PC-9 (cell line): ENCODE data around the gene DIDO1. TPM values are rescaled to one million over a fixed set of nuclear protein-coding genes. Genes with fewer than 3 reads are reported as not detected.
"Not testable (repeated sequence)": the region's sequence is repeated elsewhere in the genome, so short reads cannot be mapped to it uniquely, and the experiment has no call there.

Experiments used
- BruUV-seq: library from RNA; stranded (reverse); fragments of 400-500 nt; replicated peaks from 2 replicates; lab custom pipeline; 2021; lab: Mats Ljungman, UMichigan
- CTCF ChIA-PET: fragments of 300-600 bp; sonication (Branson Sonifier 250); formaldehyde crosslinking; loops from one replicate; lab custom pipeline; 2022; ENCODE audit warnings: antibody characterized with exemption; lab: Charles Lee
- POLR2A ChIA-PET: fragments of 300-600 bp; sonication (Branson Sonifier 250); formaldehyde crosslinking; loops from one replicate; lab custom pipeline; 2022; ENCODE audit warnings: antibody characterized with exemption; ENCODE audit not compliant: unreplicated experiment; lab: Charles Lee
- DNase-seq, 2 experiments: peaks; one replicate each; pipeline versions ENCODE4 v3.0.0 to v3.0.0-alpha.2; 2015 to 2022; ENCODE audit warnings: mixed read lengths in 1 of 2
- H2AFZ ChIP-seq: fragments of 200-600 bp; sonication (generic); 2 replicates; pipeline ENCODE4 v1.8.1; 2017; ENCODE audit warnings: antibody characterized with exemption
- H3F3A ChIP-seq: fragments of 200-600 bp; sonication (generic); 2 replicates; pipeline ENCODE4 v1.8.1; 2017; ENCODE audit warnings: antibody characterized with exemption, mild to moderate bottlenecking, low read depth; ENCODE audit not compliant: insufficient read depth
- H3K27ac ChIP-seq: fragments of 200-600 bp; sonication (generic); 2 replicates; pipeline ENCODE4 v1.6.1; 2016; ENCODE audit warnings: mixed run types
- H3K27me3 ChIP-seq: fragments of 200-600 bp; sonication (generic); 2 replicates; pipeline ENCODE4 v1.6.1; 2016; ENCODE audit warnings: low read depth, mixed run types; ENCODE audit not compliant: insufficient read depth
- H3K36me3 ChIP-seq: fragments of 200-600 bp; sonication (generic); 2 replicates; pipeline ENCODE4 v1.6.1; 2016; ENCODE audit warnings: low read depth, mixed run types
- H3K4me1 ChIP-seq: fragments of 200-600 bp; sonication (generic); replicated peaks from 2 replicates; pipeline ENCODE4 v1.6.1; 2016; ENCODE audit warnings: mixed run types; ENCODE audit not compliant: insufficient read depth
- H3K4me2 ChIP-seq: fragments of 200-600 bp; sonication (generic); 2 replicates; pipeline ENCODE4 v1.6.1; 2017; ENCODE audit warnings: mixed run types
- H3K4me3 ChIP-seq: fragments of 200-600 bp; sonication (generic); 2 replicates; pipeline ENCODE4 v1.6.1; 2016; ENCODE audit warnings: mixed run types
- H3K79me2 ChIP-seq: fragments of 200-600 bp; sonication (generic); 2 replicates; pipeline ENCODE4 v1.6.1; 2017; ENCODE audit warnings: low read depth, mixed run types
- H3K9me2 ChIP-seq: fragments of 200-600 bp; sonication (generic); 2 replicates; pipeline ENCODE4 v1.8.1; 2017; ENCODE audit warnings: mild to moderate bottlenecking; ENCODE audit not compliant: insufficient read depth
- H3K9me3 ChIP-seq: fragments of 200-600 bp; sonication (generic); 2 replicates; pipeline ENCODE4 v1.8.1; 2016; ENCODE audit warnings: low read depth; ENCODE audit not compliant: insufficient read depth
- H4K20me1 ChIP-seq: fragments of 200-600 bp; sonication (generic); 2 replicates; pipeline ENCODE4 v1.8.1; 2017; ENCODE audit not compliant: insufficient read depth
- CTCF ChIP-seq: fragments of 200-600 bp; sonication (generic); conservative IDR thresholded peaks from 2 replicates; pipeline ENCODE4 v1.6.1; 2017; ENCODE audit warnings: mixed run types, antibody characterized with exemption, mild to moderate bottlenecking, moderate library complexity
- EZH2 ChIP-seq: fragments of 200-600 bp; sonication (generic); IDR thresholded peaks from 2 replicates; pipeline ENCODE4 v1.8.0; 2017; ENCODE audit warnings: antibody characterized with exemption, low read depth
- intact Hi-C: fragments of 100-400 bp; cut with micrococcal nuclease; formaldehyde crosslinking; loops from one replicate; pipeline ENCODE4 v1.10.0; 2022; ENCODE audit not compliant: unreplicated experiment
- total RNA-seq: library from RNA; stranded (reverse); gene quantifications from 2 replicates; pipeline ENCODE4 v1.2.3, GENCODE V29; 2021

Gene DIDO1
- total RNA-seq, 1 experiment from 2014 or later, result 61.4 TPM

GRCh38 chr20:62924442-62925075, 1.7 kb downstream of the DIDO1 start:
- Histone ChIP-seq H3K4me3 (peak overlapping the region; percentile 75), H2AFZ (no peak overlapping the region), H3K27ac (peak overlapping the region; percentile 81), H3K79me2 (peaks cover 95% of the 10 kb centered on the region), H3K9me2 (no peaks in the 10 kb centered on the region), H3K4me2 (peak overlapping the region; percentile 96), H3K27me3 (no peaks in the 10 kb centered on the region), H3K9me3 (no peaks in the 10 kb centered on the region), H3F3A (peaks cover 30% of the 10 kb centered on the region), H3K4me1 (peaks cover 35% of the 10 kb centered on the region), H4K20me1 (peaks cover 58% of the 10 kb centered on the region), H3K36me3 (no peaks in the 10 kb centered on the region)
- no peak for TF ChIP-seq CTCF
- TF ChIP-seq EZH2, result no peak
- TSS peak; percentile 32 for BruUV-seq
- DNase-seq, result peak in 1 of 2 experiments; percentile 45
- CTCF ChIA-PET, result no interaction called here
- intact Hi-C loops, result loop anchor here (5.0 kb wide), 1 partner anchor 302 kb away; no protein-coding TSS in a partner anchor
- POLR2A ChIA-PET, result interaction anchor here (0.6 to 0.7 kb wide), 2 partner anchors 49 to 612 kb away, joined by 3 read pairs; no protein-coding TSS in a partner anchor

GRCh38 chr20:62923669-62924441, 2.5 kb downstream of the DIDO1 start:
- peaks cover 29% of the 10 kb centered on the region for H3F3A ChIP-seq
- H3K9me3 ChIP-seq, result no peaks in the 10 kb centered on the region
- peak overlapping the region; percentile 96 for H3K4me2 ChIP-seq
- no peak for DNase-seq
- H3K27ac ChIP-seq, result peak overlapping the region; percentile 81
- no peak overlapping the region for H2AFZ ChIP-seq
- intact Hi-C loops, result no loop called here
- ChIA-PET CTCF (interaction anchor here (0.9 kb wide), 1 partner anchor 14 kb away, joined by 3 read pairs; the partner anchor contains the start of gene GID8), POLR2A (interaction anchor here (0.7 kb wide), 1 partner anchor 613 kb away, joined by 3 read pairs; no protein-coding TSS in a partner anchor)
- no TSS peak for BruUV-seq
- H3K4me1 ChIP-seq, result peaks cover 35% of the 10 kb centered on the region
- peaks cover 65% of the 10 kb centered on the region for H4K20me1 ChIP-seq
- H3K9me2 ChIP-seq, result no peaks in the 10 kb centered on the region
- H3K79me2 ChIP-seq, result peaks cover 96% of the 10 kb centered on the region
- no peaks in the 10 kb centered on the region for H3K27me3 ChIP-seq
- H3K36me3 ChIP-seq, result no peaks in the 10 kb centered on the region
- no peak for TF ChIP-seq CTCF
- TF ChIP-seq EZH2, result no peak
- peak overlapping the region; percentile 75 for H3K4me3 ChIP-seq

GRCh38 chr20:62923059-62923668, 3.1 kb downstream of the DIDO1 start:
- H3K9me2 ChIP-seq, POLR2A ChIA-PET, H3K36me3 ChIP-seq, H3K9me3 ChIP-seq, H2AFZ ChIP-seq, H3K27me3 ChIP-seq, intact Hi-C loops: not testable (repeated sequence)
- DNase-seq, result peak; percentile 77 to 83
- Histone ChIP-seq H3F3A (peaks cover 24% of the 10 kb centered on the region; the same call in 1 of the 2 replicates), H3K4me2 (peak overlapping the region; percentile 96), H3K4me3 (peak overlapping the region; percentile 75; the same call in 1 of the 2 replicates), H3K27ac (peak overlapping the region; percentile 81), H3K79me2 (peaks cover 96% of the 10 kb centered on the region), H4K20me1 (peaks cover 72% of the 10 kb centered on the region), H3K4me1 (peaks cover 35% of the 10 kb centered on the region)
- BruUV-seq, result TSS peak; percentile 1
- CTCF ChIA-PET, result interaction anchor here (0.9 kb wide), 1 partner anchor 15 kb away, joined by 3 read pairs; the partner anchor contains the start of gene GID8
